K562 (cell line): Measurements from ENCODE around the gene CHD5. TPM values are rescaled to one million over a fixed set of nuclear protein-coding genes. Genes with fewer than 3 reads are reported as not detected.

Source experiments
- ATAC-seq: fragments of 200-7000 bp; cut with Tn5 transposase; 3 replicates; pipeline ENCODE4 v1.9.1; 2020; ENCODE audit warnings: moderate library complexity
- BruUV-seq: library from RNA; stranded (reverse); fragments of 400-500 nt; replicated peaks from 2 replicates; lab custom pipeline; 2021; lab: Mats Ljungman, UMichigan
- CTCF ChIA-PET: fragments of 300-600 bp; formaldehyde crosslinking; extraction: SDS; loops from one replicate; lab custom pipeline; 2021; ENCODE audit warnings: low intra/inter-chr PET ratio; lab: Yijun Ruan, JAX
- POLR2A ChIA-PET: fragments of 300-600, 350-650 bp; sonication (Branson Sonifier 250); formaldehyde crosslinking; extraction: SDS; loops from one replicate; lab custom pipeline; 2021; ENCODE audit warnings: antibody characterized with exemption, inconsistent platforms; lab: Yijun Ruan, JAX
- DNase-seq, 4 experiments: peaks; one replicate each; pipeline versions ENCODE4 v3.0.0 to v3.0.0-alpha.2; 2011 to 2018; ENCODE audit warnings: low spot score in 3 of 4, mixed read lengths in 3 of 4; ENCODE audit errors: extremely low read depth in 1 of 4
- FAIRE-seq: peaks from 2 replicates; lab custom pipeline; 2011; peaks lifted over from hg19 to GRCh38; lab: Jason Lieb, UNC
- H2AFZ ChIP-seq: 2 replicates; pipeline ENCODE4 v1.6.0; 2011; ENCODE audit warnings: low read depth, low read length, control low read depth, inconsistent platforms
- H3K27ac ChIP-seq: fragments of 200-600 bp; 3 replicates; pipeline ENCODE4 v1.8.0; 2011; ENCODE audit warnings: low read depth, mild to moderate bottlenecking, control low read depth, inconsistent platforms, low read length, moderate library complexity, mixed read lengths; ENCODE audit errors: extremely low read depth
- H3K27me3 ChIP-seq, 2 experiments: fragments of 300-600 bp in 1 of 2; 2 replicates in 1 of 2; 3 replicates in 1 of 2; pipeline versions ENCODE4 v1.6.0 to v1.8.0; 2011; ENCODE audit warnings: inconsistent platforms in 2 of 2, low read length in 2 of 2, mild to moderate bottlenecking in 1 of 2, mixed read lengths in 1 of 2, moderate library complexity in 1 of 2; ENCODE audit not compliant: control insufficient read depth in 2 of 2, insufficient read depth in 2 of 2
- H3K36me3 ChIP-seq: fragments of 300-600 bp; 3 replicates; pipeline ENCODE4 v1.8.0; 2011; ENCODE audit warnings: mild to moderate bottlenecking, low read length, inconsistent platforms; ENCODE audit not compliant: control insufficient read depth, insufficient read depth
- H3K4me1 ChIP-seq, 2 experiments: fragments of 200-600 bp in 1 of 2; replicated peaks in 1 of 2; 2 replicates in 1 of 2; 3 replicates in 1 of 2; pipeline versions ENCODE4 v1.5.1 to v1.8.0; 2011; ENCODE audit warnings: inconsistent platforms in 2 of 2, low read length in 2 of 2, mild to moderate bottlenecking in 1 of 2, mixed read lengths in 1 of 2, moderate library complexity in 1 of 2; ENCODE audit not compliant: control insufficient read depth in 2 of 2, insufficient read depth in 2 of 2
- H3K4me2 ChIP-seq: 2 replicates; pipeline ENCODE4 v1.6.1; 2011; ENCODE audit warnings: low read length, control low read depth, inconsistent platforms, mixed read lengths; ENCODE audit not compliant: insufficient read depth
- H3K4me3 ChIP-seq: fragments of 200-600 bp; sonication (generic), shearing (Covaris generic); 2 replicates; pipeline ENCODE4 v1.5.1; 2016; ENCODE audit warnings: control low read depth, inconsistent platforms
- H3K79me2 ChIP-seq: fragments of 200-600 bp; 3 replicates; pipeline ENCODE4 v1.8.0; 2011; ENCODE audit warnings: low read length, inconsistent platforms; ENCODE audit not compliant: control insufficient read depth, insufficient read depth
- H3K9ac ChIP-seq, 2 experiments: 2 replicates each; pipeline versions ENCODE4 v1.6.0 to v1.6.1; 2011; ENCODE audit warnings: low read depth in 2 of 2, low read length in 2 of 2, control low read depth in 1 of 2, inconsistent platforms in 1 of 2, mild to moderate bottlenecking in 1 of 2, mixed read lengths in 1 of 2; ENCODE audit not compliant: insufficient read depth in 1 of 2
- H3K9me1 ChIP-seq: one replicate; pipeline ENCODE4 v1.6.0; 2011; ENCODE audit warnings: inconsistent platforms, mild to moderate bottlenecking, low read length, moderate library complexity; ENCODE audit not compliant: control insufficient read depth, insufficient read depth
- H3K9me3 ChIP-seq: replicated peaks from 2 replicates; pipeline ENCODE4 v1.5.1; 2011; ENCODE audit warnings: low read depth, low read length, inconsistent platforms; ENCODE audit not compliant: control insufficient read depth, insufficient read depth
- H4K20me1 ChIP-seq: replicated peaks from 2 replicates; pipeline ENCODE4 v1.6.1; 2011; ENCODE audit warnings: low read length, inconsistent platforms, mixed read lengths; ENCODE audit not compliant: control insufficient read depth, insufficient read depth
- CHAMP1 ChIP-seq: fragments of 450-650 bp; IDR thresholded peaks from 2 replicates; pipeline ENCODE4 v1.6.1; 2016; ENCODE audit warnings: mild to moderate bottlenecking
- ETS2 ChIP-seq: IDR thresholded peaks from 2 replicates; pipeline ENCODE4 v1.6.1; 2016; ENCODE audit warnings: borderline replicate concordance, missing genetic modification characterization, mild to moderate bottlenecking, moderate library complexity, missing compliant biosample characterization; ENCODE audit not compliant: poor library complexity, severe bottlenecking
- HMGXB4 ChIP-seq: sonication (generic); formaldehyde crosslinking; IDR thresholded peaks from 2 replicates; pipeline ENCODE4 v1.8.1; 2023; ENCODE audit warnings: mild to moderate bottlenecking, missing genetic modification reagents
- KDM5B ChIP-seq: fragments of 200-600 bp; sonication (generic); IDR thresholded peaks from 2 replicates; pipeline ENCODE4 v1.6.1; 2012; ENCODE audit warnings: low read depth, mild to moderate bottlenecking, moderate library complexity, low read length, control low read depth, inconsistent platforms; ENCODE audit not compliant: insufficient replicate concordance
- KHSRP ChIP-seq: fragments of 450-650 bp; IDR thresholded peaks from 2 replicates; pipeline ENCODE4 v1.6.1; 2017
- KLF16 ChIP-seq: IDR thresholded peaks from 2 replicates; pipeline ENCODE4 v1.6.1; 2016; ENCODE audit warnings: antibody characterized with exemption
- MBD1 ChIP-seq: fragments of 250-450 bp; sonication (Bioruptor Pico); IDR thresholded peaks from 2 replicates; pipeline ENCODE4 v1.8.0; 2022; ENCODE audit warnings: inconsistent platforms
- PHB ChIP-seq: fragments of 250-450 bp; sonication (Bioruptor Pico); IDR thresholded peaks from 2 replicates; pipeline ENCODE4 v1.5.0; 2021
- ZNF184 ChIP-seq: sonication (generic); formaldehyde crosslinking; IDR thresholded peaks from 2 replicates; pipeline ENCODE4 v1.5.0; 2020; ENCODE audit warnings: missing genetic modification reagents
- ZNF277 ChIP-seq: fragments of 250-450 bp; sonication (Bioruptor Pico); IDR thresholded peaks from 2 replicates; pipeline ENCODE4 v1.8.0; 2022; ENCODE audit warnings: inconsistent platforms, mild to moderate bottlenecking, moderate library complexity, borderline replicate concordance
- ZNF512 ChIP-seq: IDR thresholded peaks from 2 replicates; pipeline ENCODE4 v1.6.1; 2016; ENCODE audit warnings: missing genetic modification characterization, missing compliant biosample characterization
- WGBS: fragments of 100-300 bp; shearing (Covaris generic); methylation state at CpG from one replicate; pipeline ENCODE4 v1.1.6; 2016; ENCODE audit warnings: low coverage, mixed read lengths; ENCODE audit not compliant: insufficient coverage; ENCODE audit errors: missing lambda C conversion rate; 5-methylcytosine and 5-hydroxymethylcytosine counted together
- in situ Hi-C: fragments of 300-500 bp; cut with MboI; formaldehyde crosslinking; loops from 4 replicates; pipeline ENCODE4 v1.15.0; 2018; ENCODE audit warnings: inconsistent platforms, mixed read lengths
- intact Hi-C: fragments of 100-400 bp; cut with micrococcal nuclease; formaldehyde crosslinking; loops from 2 replicates; pipeline ENCODE4 v1.14.2; 2022
- polyA plus RNA-seq, 8 experiments: library from polyadenylated mRNA; depleted of rRNA in 4 of 8; stranded (reverse) in 5 of 8; unstranded in 3 of 8; fragments of >200 nt; fragmentation: Nextera tagmentation in 2 of 8; fragmentation: Illumina TruSeq in 1 of 8; extraction: Ambion mirVana in 2 of 8; extraction: Trizol in 1 of 8; gene quantifications; 2 replicates each; pipeline versions ENCODE4 v1.2.1 to v1.2.3, GENCODE V29; 2011 to 2014; ENCODE audit warnings: inconsistent platforms in 1 of 8, missing spikeins in 1 of 8
- total RNA-seq, 7 experiments: library from RNA; depleted of rRNA in 6 of 7; stranded (reverse); fragments of >200 nt in 6 of 7; fragmentation: Illumina TruSeq in 2 of 7; extraction: Trizol in 2 of 7; gene quantifications; 2 replicates each; pipeline versions ENCODE4 v1.2.1 to v1.2.3, GENCODE V29; 2011 to 2021; ENCODE audit warnings: low replicate concordance in 1 of 7

The CHD5 gene
- total and polyA plus RNA-seq, 9 of the 15 experiments (the other 6 are each of a cell fraction or from before 2014, with no cell fraction given), result 0.03 to 0.52 (median 0.11) TPM; not detected in 2

- FAIRE-seq, result peak; percentile 29
- Histone ChIP-seq H3K79me2 (peaks cover 67% of the 10 kb centered on the region), H3K9ac (peak overlapping the region; percentile 99), H3K9me1 (no peaks in the 10 kb centered on the region), H4K20me1 (peaks cover 5% of the 10 kb centered on the region; the same call in 1 of the 2 replicates), H3K4me2 (peak overlapping the region; percentile 90), H3K4me3 (peak overlapping the region; percentile 99), H2AFZ (peak overlapping the region; percentile 73; the same call in 1 of the 2 replicates), H3K9me3 (no peaks in the 10 kb centered on the region), H3K27me3 (no peaks in the 10 kb centered on the region), H3K4me1 (peaks cover 14% of the 10 kb centered on the region in 2 experiments; a peak in 4 of 5 replicates), H3K36me3 (peaks cover 54% of the 10 kb centered on the region), H3K27ac (peak overlapping the region; percentile 96)
- BruUV-seq, result TSS peak; percentile 51
- ATAC-seq, result peak; percentile 64
- ChIA-PET POLR2A (interaction anchor here (0.6 to 1.7 kb wide), 9 partner anchors 9 to 917 kb away, joined by 3 to 7 read pairs (median 3); partner anchors contain the start of gene ZBTB48), CTCF (interaction anchor here (0.8 kb wide), 1 partner anchor 63 kb away, joined by 3 read pairs; no protein-coding TSS in a partner anchor)
- 1% methylated on average over 27 of the region's 31 CpGs for WGBS
- in situ Hi-C loops, result no loop called here
- peak in 2 of 4 experiments; percentile 39 to 42 for DNase-seq
- intact Hi-C loops, result loop anchor here (2.0 kb wide), 1 partner anchor 36 kb away; the partner anchor contains the start of gene ICMT
- no peak for TF ChIP-seq ZNF184 (CRISPR knock-in tag)
- no peak for TF ChIP-seq PHB (CRISPR knock-in tag)
- TF ChIP-seq KLF16, result no peak
- TF ChIP-seq KDM5B, result no peak
- no peak for TF ChIP-seq ZNF277
- no peak for TF ChIP-seq ETS2
- no peak for TF ChIP-seq HMGXB4
- TF ChIP-seq MBD1 (CRISPR knock-in tag), result no peak
- TF ChIP-seq ZNF512 (tag), result no peak
- TF ChIP-seq CHAMP1, result no peak
- TF ChIP-seq KHSRP, result no peak
Observed at GRCh38 chr1:6198646-6199297, 18.7 kb upstream of the CHD5 start.
